ENCODE data around the gene HBE1.

HBE1 gene

DNA sequence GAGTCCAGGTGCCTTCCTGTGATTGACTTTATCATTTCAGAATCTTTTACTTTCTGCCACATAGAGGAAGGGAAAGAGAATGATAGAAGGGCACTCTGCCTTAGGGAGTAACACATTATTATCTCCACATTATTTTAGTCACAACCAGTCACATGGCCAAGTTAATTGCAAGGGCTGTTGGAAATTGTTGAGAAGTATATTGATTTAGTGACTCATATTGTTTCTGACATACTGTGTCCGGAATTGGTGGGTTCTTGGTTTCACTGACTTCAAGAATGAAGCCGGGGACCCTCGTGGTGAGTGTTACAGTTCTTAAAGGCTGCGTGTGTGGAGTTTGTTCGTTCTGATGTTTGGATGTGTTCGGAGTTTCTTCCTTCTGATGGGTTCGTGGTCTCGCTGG, 23.3 kb upstream of the HBE1 start:
- H3K4me3 ChIP-seq (ENCODE audit: low read depth, low read length): no peak overlapping the region
- TF ChIP-seq, protein P1, sequence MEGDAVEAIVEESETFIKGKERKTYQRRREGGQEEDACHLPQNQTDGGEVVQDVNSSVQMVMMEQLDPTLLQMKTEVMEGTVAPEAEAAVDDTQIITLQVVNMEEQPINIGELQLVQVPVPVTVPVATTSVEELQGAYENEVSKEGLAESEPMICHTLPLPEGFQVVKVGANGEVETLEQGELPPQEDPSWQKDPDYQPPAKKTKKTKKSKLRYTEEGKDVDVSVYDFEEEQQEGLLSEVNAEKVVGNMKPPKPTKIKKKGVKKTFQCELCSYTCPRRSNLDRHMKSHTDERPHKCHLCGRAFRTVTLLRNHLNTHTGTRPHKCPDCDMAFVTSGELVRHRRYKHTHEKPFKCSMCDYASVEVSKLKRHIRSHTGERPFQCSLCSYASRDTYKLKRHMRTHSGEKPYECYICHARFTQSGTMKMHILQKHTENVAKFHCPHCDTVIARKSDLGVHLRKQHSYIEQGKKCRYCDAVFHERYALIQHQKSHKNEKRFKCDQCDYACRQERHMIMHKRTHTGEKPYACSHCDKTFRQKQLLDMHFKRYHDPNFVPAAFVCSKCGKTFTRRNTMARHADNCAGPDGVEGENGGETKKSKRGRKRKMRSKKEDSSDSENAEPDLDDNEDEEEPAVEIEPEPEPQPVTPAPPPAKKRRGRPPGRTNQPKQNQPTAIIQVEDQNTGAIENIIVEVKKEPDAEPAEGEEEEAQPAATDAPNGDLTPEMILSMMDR (IDR thresholded peaks at IDR 0.05; ENCODE audit: insufficient read depth, low read length, missing control alignments): no peak
- ChIA-PET POLR2A (no interaction called here), CTCF (no interaction called here)
- no peak for DNase-seq (ENCODE audit: low read depth, low spot score)

DNA sequence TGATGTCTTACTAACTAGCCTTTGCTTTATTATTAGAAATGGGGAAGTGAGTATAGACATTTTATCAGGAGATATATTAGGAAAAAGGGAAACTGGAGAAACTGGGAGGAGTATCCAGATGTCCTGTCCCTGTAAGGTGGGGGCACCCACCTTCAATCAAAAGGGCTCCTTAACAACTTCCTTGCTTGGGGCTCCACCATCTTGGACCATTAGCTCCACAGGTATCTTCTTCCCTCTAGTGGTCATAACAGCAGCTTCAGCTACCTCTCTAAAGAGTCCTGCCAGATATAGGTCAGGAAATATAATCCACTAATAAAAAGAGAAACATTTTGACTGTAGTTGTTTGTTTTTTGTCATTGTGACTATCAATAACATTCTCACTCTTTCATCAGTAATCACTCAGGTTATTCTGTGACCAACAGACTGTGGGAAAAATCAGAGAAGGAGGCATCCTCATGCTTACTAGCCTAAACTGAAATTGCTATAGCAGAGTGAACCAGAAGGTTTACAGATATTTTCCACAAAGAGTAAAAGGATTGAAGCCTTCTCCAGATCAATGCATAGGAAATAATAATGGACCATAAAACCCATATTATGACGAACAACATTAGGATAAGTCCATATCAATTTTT, 21.6 kb upstream of the HBE1 start:
- no peak for DNase-seq (ENCODE audit: low read depth, low spot score)
- POLR2A ChIA-PET: no interaction called here
- CTCF ChIA-PET: interaction anchor here (0.8 to 2.6 kb wide), 18 partner anchors 9 to 166 kb away, joined by 3 to 10 read pairs (median 4); partner anchors contain the start of gene OR51B4
- no peak overlapping the region for H3K4me3 ChIP-seq (ENCODE audit: low read depth, low read length)
- TF ChIP-seq, protein P1 (IDR thresholded peaks at IDR 0.05; ENCODE audit: insufficient read depth, low read length, missing control alignments): peak; percentile 45

DNA sequence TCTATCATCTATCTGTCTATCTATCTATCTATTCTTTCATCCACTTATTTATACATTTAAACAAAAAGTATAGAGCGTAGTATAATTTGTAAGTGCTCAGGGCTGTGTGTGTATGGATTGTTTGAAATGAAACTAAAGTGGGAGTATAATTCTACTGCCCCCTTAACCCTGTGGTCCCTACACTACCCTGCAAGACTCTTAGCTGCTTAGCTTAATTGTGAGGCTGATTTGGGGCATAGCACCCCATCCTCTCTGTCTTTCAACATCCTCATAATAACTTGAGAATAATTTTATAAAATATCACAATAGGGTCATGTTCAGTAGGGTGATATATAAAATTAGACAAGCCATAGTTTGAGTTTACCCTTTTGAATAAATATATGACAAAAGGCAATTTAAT, 20.4 kb upstream of the HBE1 start:
- no peak overlapping the region for H3K4me3 ChIP-seq (ENCODE audit: low read depth, low read length)
- TF ChIP-seq, protein P1 (IDR thresholded peaks at IDR 0.05; ENCODE audit: insufficient read depth, low read length, missing control alignments): no peak
- ChIA-PET POLR2A (interaction anchor here (1.7 kb wide), 1 partner anchor 9 kb away, joined by 12 read pairs; no protein-coding TSS in a partner anchor), CTCF (interaction anchor here (0.8 to 2.6 kb wide), 13 partner anchors 8 to 86 kb away, joined by 3 to 10 read pairs (median 5); no protein-coding TSS in a partner anchor)
- DNase-seq (ENCODE audit: low read depth, low spot score): no peak

DNA sequence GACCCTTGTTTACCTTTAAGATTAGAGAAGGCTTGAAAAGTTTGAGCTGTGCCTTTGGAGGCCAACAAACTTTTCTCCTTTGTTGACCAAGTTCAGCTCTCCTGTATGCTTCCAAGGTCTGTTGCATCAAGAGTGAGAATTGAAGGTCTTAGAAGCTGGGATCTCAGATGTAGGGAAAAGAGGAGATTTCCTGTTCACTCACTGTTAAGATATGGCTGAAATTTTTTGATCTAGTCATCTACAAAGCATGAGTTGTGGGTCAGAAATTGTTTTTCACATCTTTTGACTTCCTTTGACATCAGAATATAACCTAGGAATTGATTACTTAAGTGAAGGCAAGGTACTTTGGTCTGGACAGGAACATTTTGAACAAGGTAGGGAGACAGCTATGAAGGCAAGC, 20.0 kb upstream of the HBE1 start:
- DNase-seq (ENCODE audit: low read depth, low spot score): no peak
- TF ChIP-seq, protein P1 (IDR thresholded peaks at IDR 0.05; ENCODE audit: insufficient read depth, low read length, missing control alignments): no peak
- H3K4me3 ChIP-seq (ENCODE audit: low read depth, low read length): no peak overlapping the region
- ChIA-PET CTCF (interaction anchor here (0.6 to 2.6 kb wide), 11 partner anchors 8 to 226 kb away, joined by 3 to 10 read pairs (median 4); no protein-coding TSS in a partner anchor), POLR2A (interaction anchor here (0.8 to 1.7 kb wide), 2 partner anchors 9 to 74 kb away, joined by 3 to 12 read pairs; no protein-coding TSS in a partner anchor)

DNA sequence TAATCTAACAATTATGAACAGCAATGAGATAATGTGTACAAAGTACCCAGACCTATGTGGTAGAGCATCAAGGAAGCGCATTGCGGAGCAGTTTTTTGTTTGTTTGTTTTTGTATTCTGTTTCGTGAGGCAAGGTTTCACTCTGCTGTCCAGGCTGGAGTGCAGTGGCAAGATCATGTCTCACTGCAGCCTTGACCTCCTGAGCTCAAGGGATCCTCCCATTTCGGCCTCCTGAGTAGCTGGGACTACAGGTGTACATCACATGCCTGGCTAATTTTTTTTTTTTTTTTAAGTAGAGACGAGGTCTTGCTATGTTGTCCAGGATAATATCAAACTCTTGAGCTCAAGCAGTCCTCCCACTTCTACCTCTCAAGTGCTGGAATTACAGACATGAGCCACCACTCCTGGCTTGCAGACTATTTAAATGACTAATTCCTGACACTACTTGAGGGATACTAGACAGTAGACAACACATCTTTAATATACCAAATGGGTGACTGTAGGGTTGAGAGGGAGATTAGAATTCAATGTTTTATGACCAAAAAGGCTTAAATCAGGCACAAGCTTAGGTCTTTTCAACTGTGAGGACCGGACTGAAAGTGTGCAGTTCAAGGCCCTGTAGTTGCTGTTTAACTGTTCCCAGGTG, 19.3 kb upstream of the HBE1 start:
- CTCF ChIA-PET: interaction anchor here (0.6 to 2.6 kb wide), 10 partner anchors 8 to 593 kb away, joined by 3 to 10 read pairs (median 3); no protein-coding TSS in a partner anchor
- POLR2A ChIA-PET: interaction anchor here (0.8 to 1.7 kb wide), 3 partner anchors 8 to 79 kb away, joined by 3 to 12 read pairs (median 8); no protein-coding TSS in a partner anchor
- no peak for DNase-seq (ENCODE audit: low read depth, low spot score)
- no peak overlapping the region for H3K4me3 ChIP-seq (ENCODE audit: low read depth, low read length)
- TF ChIP-seq, protein P1 (IDR thresholded peaks at IDR 0.05; ENCODE audit: insufficient read depth, low read length, missing control alignments): no peak
